Myocyte (in vitro differentiated cells): ENCODE data around the gene DIS3L2. TPM values are rescaled to one million over a fixed set of nuclear protein-coding genes. Genes with fewer than 3 reads are reported as not detected.
"Not testable (repeated sequence)": the region's sequence is repeated elsewhere in the genome, so short reads cannot be mapped to it uniquely, and the experiment has no call there.

ENCODE experiments used
- DNase-seq: peaks from one replicate; pipeline ENCODE4 v3.0.0-alpha.2; 2012; ENCODE audit warnings: low read depth
- microRNA counts: library from miRNA; unstranded; fragments of <30 nt; microRNA quantifications from one replicate; lab custom pipeline; 2016
- microRNA-seq: library from miRNA; unstranded; fragments of <30 nt; microRNA quantifications from one replicate; pipeline ENCODE4, GENCODE V29; 2016
- total RNA-seq: library from RNA; depleted of rRNA; stranded (reverse); fragments of >200 nt; gene quantifications from 2 replicates; pipeline ENCODE4 v1.2.3, GENCODE V29; 2014

The DIS3L2 gene
- total RNA-seq, 1 donor from 2014 or later = 20.5 TPM

GRCh38 chr2:232381204-232382031 is 419.9 kb downstream of the DIS3L2 start:
- DNase-seq = not testable (repeated sequence)

GRCh38 chr2:232382331-232383225 is 421.1 kb downstream of the DIS3L2 start:
- no peak for DNase-seq

- no peak for DNase-seq
These were observed 423.0 kb downstream of the DIS3L2 start for GRCh38 chr2:232384466-232384865.

- DNase-seq = not testable (repeated sequence)
These were observed 423.5 kb downstream of the DIS3L2 start for GRCh38 chr2:232385058-232385457.

- peak; percentile 78 for DNase-seq
These were observed 424.4 kb downstream of the DIS3L2 start for GRCh38 chr2:232385660-232386489.

GRCh38 chr2:232386490-232386739 is 424.9 kb downstream of the DIS3L2 start:
- no peak for DNase-seq

MicroRNA genes within 50 kb of the gene (microRNA counts, 767-probe panel; counts per million panel counts)
- microRNA hsa-miR-562 (lab: Ali Mortazavi, UCI) = not detected

Small RNAs within 50 kb of the gene (microRNA-seq; reads per million reads assigned to microRNA genes)
- gene MIR562 = not detected

Other genes with a start within 250 kb of the DIS3L2 start
- gene PDE6D, start 180.4 kb upstream of the DIS3L2 start, total RNA-seq = 22.2 and 27.4 TPM in 2 replicates
- 21.4 and 26.5 TPM in 2 replicates for gene COPS7B, start 175.3 kb upstream of the DIS3L2 start, total RNA-seq
- gene NPPC, start 35.3 kb upstream of the DIS3L2 start, total RNA-seq = 0.27 TPM in 1 of 2 replicates, not detected in the other